ENCODE measurements around the gene ADAT1.

Gene ADAT1

GRCh38 chr16:75653922-75654321, 30.8 kb upstream of the ADAT1 start:
- H3K36me3 ChIP-seq: peaks cover 45 to 49% (median 48%) of the 10 kb centered on the region in 3 donors
- DNase-seq: no peak
- no peaks in the 10 kb centered on the region for H3K27me3 ChIP-seq
- intact Hi-C loops (cut with DNase I; ENCODE audit: low total_unique reads): no loop called here
- no peak overlapping the region for H3K4me3 ChIP-seq
- H3K9me3 ChIP-seq: no peaks in the 10 kb centered on the region
- no peak for TF ChIP-seq CTCF (IDR thresholded peaks at IDR 0.05)
- H3K4me1 ChIP-seq: peaks cover 0 to 49% (median 30%) of the 10 kb centered on the region in 4 donors
- no peak overlapping the region for H3K27ac ChIP-seq

DNA sequence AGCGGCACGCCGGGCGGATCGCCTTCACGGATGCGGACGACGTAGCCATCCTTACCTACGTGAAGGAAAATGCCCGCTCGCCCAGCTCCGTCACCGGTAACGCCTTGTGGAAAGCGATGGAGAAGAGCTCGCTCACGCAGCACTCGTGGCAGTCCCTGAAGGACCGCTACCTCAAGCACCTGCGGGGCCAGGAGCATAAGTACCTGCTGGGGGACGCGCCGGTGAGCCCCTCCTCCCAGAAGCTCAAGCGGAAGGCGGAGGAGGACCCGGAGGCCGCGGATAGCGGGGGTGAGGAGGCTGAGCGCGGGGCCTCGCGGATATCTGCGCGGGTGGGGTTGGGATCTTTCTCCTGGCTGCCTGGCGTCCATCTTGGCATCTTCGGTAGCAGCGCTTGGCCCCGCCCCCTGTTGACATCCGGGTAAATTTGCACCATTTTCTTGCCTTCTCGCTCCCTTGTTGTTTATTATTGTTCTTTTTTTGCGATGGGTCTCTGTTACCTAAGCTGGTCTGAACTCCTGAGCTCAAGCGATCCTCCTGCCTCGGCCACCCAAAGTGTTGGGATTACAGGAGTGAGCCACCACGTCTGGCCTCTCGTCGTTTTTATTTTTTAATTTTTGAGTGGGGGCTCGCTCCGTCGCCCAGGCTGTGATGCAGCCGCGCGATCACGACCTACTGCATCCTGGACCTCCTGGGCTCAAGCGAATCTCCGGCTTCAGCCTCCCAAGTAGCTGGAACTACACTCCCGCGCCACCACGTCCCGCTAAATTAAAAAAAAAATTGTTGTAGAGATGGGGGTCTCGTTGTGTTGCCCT, 25.4 kb upstream of the ADAT1 start:
- DNase-seq: peak; percentile 89 to 91
- Histone ChIP-seq H3K36me3 (peaks cover 0 to 20% (median 16%) of the 10 kb centered on the region in 3 donors), H3K4me3 (peak overlapping the region; percentile 81 to 99), H3K27ac (peak overlapping the region; percentile 98 to 99), H3K9me3 (no peaks in the 10 kb centered on the region), H3K4me1 (peaks cover 0 to 69% (median 43%) of the 10 kb centered on the region in 4 donors), H3K27me3 (no peaks in the 10 kb centered on the region)
- intact Hi-C loops (cut with DNase I; ENCODE audit: low total_unique reads): no loop called here
- no peak for TF ChIP-seq CTCF (IDR thresholded peaks at IDR 0.05)

GRCh38 chr16:75647492-75648264, 24.6 kb upstream of the ADAT1 start, which contains the start of the genes KARS1 and TERF2IP:
KARS1 (minus strand) TSS chr16:75647665; CDS start chr16:75647639, 26 bp downstream.
TERF2IP (plus strand) TSS chr16:75647773; CDS start chr16:75647883, 110 bp downstream.
- peak; percentile 91 to 96 for DNase-seq
- Histone ChIP-seq H3K36me3 (peaks cover 0 to 26% (median 16%) of the 10 kb centered on the region in 3 donors), H3K9me3 (no peaks in the 10 kb centered on the region), H3K27me3 (no peaks in the 10 kb centered on the region), H3K4me3 (peak within 1 kb of the TSS; percentile 81 to 99), H3K27ac (peak within 1 kb of the TSS; percentile 98 to 99), H3K4me1 (peaks cover 0 to 61% (median 38%) of the 10 kb centered on the region in 4 donors)
- no peak for TF ChIP-seq CTCF (IDR thresholded peaks at IDR 0.05)
- intact Hi-C loops (cut with DNase I; ENCODE audit: low total_unique reads): no loop called here

GRCh38 chr16:75647112-75647491, 24.0 kb upstream of the ADAT1 start:
- H3K27ac ChIP-seq: peak overlapping the region; percentile 98 to 99
- peak overlapping the region; percentile 81 to 99 for H3K4me3 ChIP-seq
- peaks cover 0 to 32% (median 16%) of the 10 kb centered on the region in 3 donors for H3K36me3 ChIP-seq
- intact Hi-C loops (cut with DNase I; ENCODE audit: low total_unique reads): no loop called here
- no peak for TF ChIP-seq CTCF (IDR thresholded peaks at IDR 0.05)
- peaks cover 0 to 55% (median 36%) of the 10 kb centered on the region in 4 donors for H3K4me1 ChIP-seq
- H3K27me3 ChIP-seq: no peaks in the 10 kb centered on the region
- H3K9me3 ChIP-seq: no peaks in the 10 kb centered on the region
- no peak for DNase-seq

GRCh38 chr16:75644240-75645012, 21.3 kb upstream of the ADAT1 start:
- Histone ChIP-seq H3K27ac (no peak overlapping the region), H3K4me1 (peaks cover 0 to 31% (median 16%) of the 10 kb centered on the region in 4 donors), H3K4me3 (no peak overlapping the region), H3K9me3 (no peaks in the 10 kb centered on the region), H3K27me3 (no peaks in the 10 kb centered on the region), H3K36me3 (peaks cover 23 to 55% (median 39%) of the 10 kb centered on the region in 3 donors)
- intact Hi-C loops (cut with DNase I; ENCODE audit: low total_unique reads): no loop called here
- no peak for TF ChIP-seq CTCF (IDR thresholded peaks at IDR 0.05)
- DNase-seq: no peak

All from tibial artery (tissue), 4 donors.